CD14-positive monocyte (primary cell): ENCODE measurements around the gene BRAF. TPM values are rescaled to one million over a fixed set of nuclear protein-coding genes. Genes with fewer than 3 reads are reported as not detected.

ENCODE experiments used
- DNase-seq, 3 donors: peaks; one replicate each; pipeline ENCODE4 v3.0.0-alpha.2; 2011 to 2022
- H2AFZ ChIP-seq: 2 replicates; pipeline ENCODE4 v1.6.0; 2012; ENCODE audit warnings: mild to moderate bottlenecking, low read depth, low read length, inconsistent platforms; ENCODE audit not compliant: insufficient read depth, poor library complexity, severe bottlenecking
- H3K27ac ChIP-seq, 2 donors: 1 replicate in 1 of 2; 2 replicates in 1 of 2; pipeline ENCODE4 v1.5.1; 2012 to 2013; ENCODE audit warnings: low read length in 2 of 2, control low read depth in 1 of 2, inconsistent platforms in 1 of 2, low read depth in 1 of 2, mild to moderate bottlenecking in 1 of 2
- H3K27me3 ChIP-seq, 2 donors: one replicate each; pipeline versions ENCODE4 v1.6.0 to v1.6.1; 2011 to 2013; ENCODE audit warnings: low read length in 2 of 2; ENCODE audit not compliant: control insufficient read depth in 2 of 2, insufficient read depth in 2 of 2
- H3K36me3 ChIP-seq, 2 donors: replicated peaks in 1 of 2; 1 replicate in 1 of 2; 2 replicates in 1 of 2; pipeline versions ENCODE4 v1.5.1 to v1.6.1; 2012 to 2013; ENCODE audit warnings: low read length in 2 of 2, control low read depth in 1 of 2, inconsistent platforms in 1 of 2, mild to moderate bottlenecking in 1 of 2; ENCODE audit not compliant: insufficient read depth in 2 of 2, control insufficient read depth in 1 of 2
- H3K4me1 ChIP-seq, 2 donors: 1 replicate in 1 of 2; 2 replicates in 1 of 2; pipeline versions ENCODE4 v1.5.1 to v1.6.1; 2012 to 2013; ENCODE audit warnings: low read length in 2 of 2, control low read depth in 1 of 2, inconsistent platforms in 1 of 2, mild to moderate bottlenecking in 1 of 2, moderate library complexity in 1 of 2; ENCODE audit not compliant: insufficient read depth in 2 of 2, control insufficient read depth in 1 of 2
- H3K4me2 ChIP-seq: replicated peaks from 2 replicates; pipeline ENCODE3; 2012; ENCODE audit warnings: low read length, moderate library complexity, mild to moderate bottlenecking; ENCODE audit not compliant: poor library complexity, severe bottlenecking; ENCODE audit errors: extremely low read depth
- H3K4me3 ChIP-seq, 3 experiments: fragments of 200-600 bp in 1 of 3; sonication (generic) in 1 of 3; replicated peaks in 1 of 3; 1 replicate in 2 of 3; 2 replicates in 1 of 3; pipeline ENCODE4 v1.5.1; 2011 to 2013; ENCODE audit warnings: low read length in 3 of 3, mild to moderate bottlenecking in 3 of 3, control low read depth in 2 of 3, low read depth in 2 of 3, inconsistent platforms in 1 of 3, moderate library complexity in 1 of 3
- H3K79me2 ChIP-seq: 2 replicates; pipeline ENCODE4 v1.6.0; 2012; ENCODE audit warnings: mild to moderate bottlenecking, control low read depth, inconsistent platforms, low read length, moderate library complexity; ENCODE audit not compliant: insufficient read depth
- H3K9ac ChIP-seq: 2 replicates; pipeline ENCODE4 v1.6.0; 2017; ENCODE audit warnings: low read length, mild to moderate bottlenecking; ENCODE audit not compliant: insufficient read depth, poor library complexity, severe bottlenecking
- H3K9me3 ChIP-seq, 2 donors: replicated peaks in 1 of 2; 1 replicate in 1 of 2; 2 replicates in 1 of 2; pipeline versions ENCODE4 v1.5.1 to v1.6.1; 2012 to 2013; ENCODE audit warnings: low read length in 2 of 2, control low read depth in 1 of 2; ENCODE audit not compliant: control insufficient read depth in 1 of 2, insufficient read depth in 1 of 2
- H4K20me1 ChIP-seq: 2 replicates; pipeline ENCODE4 v1.6.0; 2012; ENCODE audit warnings: mild to moderate bottlenecking, low read length, control low read depth, moderate library complexity; ENCODE audit not compliant: insufficient read depth
- H3K27ac Mint-ChIP-seq, 7 donors: one replicate each; pipeline ENCODE4 v1.8.0; 2020; ENCODE audit warnings: mild to moderate bottlenecking in 7 of 7, mixed read lengths in 7 of 7, moderate library complexity in 6 of 7, inconsistent platforms in 2 of 7
- H3K27me3 Mint-ChIP-seq, 3 donors: one replicate each; pipeline ENCODE4 v1.8.0; 2021 to 2022; ENCODE audit warnings: low read depth in 3 of 3, mild to moderate bottlenecking in 3 of 3, mixed read lengths in 3 of 3, moderate library complexity in 3 of 3, inconsistent platforms in 1 of 3
- H3K36me3 Mint-ChIP-seq, 2 donors: one replicate each; pipeline ENCODE4 v1.8.0; 2020; ENCODE audit warnings: mixed read lengths in 2 of 2, inconsistent platforms in 1 of 2, mild to moderate bottlenecking in 1 of 2
- H3K4me1 Mint-ChIP-seq: one replicate; pipeline ENCODE4 v1.8.0; 2020; ENCODE audit warnings: mild to moderate bottlenecking, mixed read lengths
- H3K4me3 Mint-ChIP-seq, 2 donors: one replicate each; pipeline ENCODE4 v1.8.0; 2020; ENCODE audit warnings: mild to moderate bottlenecking in 2 of 2, mixed read lengths in 2 of 2, moderate library complexity in 1 of 2
- H3K9me3 Mint-ChIP-seq, 7 donors: one replicate each; pipeline ENCODE4 v1.8.0; 2020 to 2022; ENCODE audit warnings: mixed read lengths in 7 of 7, mild to moderate bottlenecking in 6 of 7, moderate library complexity in 6 of 7, inconsistent platforms in 2 of 7
- CTCF ChIP-seq: fragments of 200-600 bp; IDR thresholded peaks from one replicate; pipeline ENCODE4 v1.8.0; 2022; ENCODE audit warnings: antibody characterized with exemption, mild to moderate bottlenecking
- WGBS: methylation state at CpG from one replicate; pipeline ENCODE4 v1.1.5; 2013; ENCODE audit warnings: missing lambda C conversion rate; ENCODE audit not compliant: insufficient coverage; 5-methylcytosine and 5-hydroxymethylcytosine counted together
- intact Hi-C, 2 donors: fragments of 100-400 bp; cut with micrococcal nuclease; formaldehyde crosslinking; loops; one replicate each; pipeline versions ENCODE4 v1.15.0 to v1.15.1; 2023
- polyA plus RNA-seq, 3 donors: library from polyadenylated mRNA; depleted of rRNA in 1 of 3; unstranded in 2 of 3; stranded (reverse) in 1 of 3; fragments of 300-500 nt in 2 of 3; fragments of >200 nt in 1 of 3; fragmentation: Illumina TruSeq in 2 of 3; gene quantifications; 1 replicate in 2 of 3; 2 replicates in 1 of 3; pipeline ENCODE4 v1.2.3, GENCODE V29; 2012 to 2021

The BRAF gene
- polyA plus RNA-seq, 3 donors: 3.8 to 10.0 (median 5.6) TPM

- Mint-ChIP-seq H3K27me3 (no peaks in the 10 kb centered on the region), H3K4me1 (peaks cover 12% of the 10 kb centered on the region), H3K27ac (peak overlapping the region in 2 of 7 donors; percentile 23 to 52), H3K9me3 (peaks cover 0 to 2% (median 0%) of the 10 kb centered on the region in 7 donors), H3K36me3 (peaks cover 66 to 87% of the 10 kb centered on the region in 2 donors), H3K4me3 (no peak overlapping the region)
- H3K27ac ChIP-seq: no peak overlapping the region
- DNase-seq: no peak
- H3K4me1 ChIP-seq: peaks cover 10% of the 10 kb centered on the region in 2 donors
- 99% methylated on average over 6 of the region's 7 CpGs for WGBS
- no peaks in the 10 kb centered on the region for H3K9me3 ChIP-seq
- H3K4me3 ChIP-seq: no peak overlapping the region
- TF ChIP-seq CTCF: no peak
- intact Hi-C loops: no loop called here
- H3K79me2 ChIP-seq: no peaks in the 10 kb centered on the region
- H4K20me1 ChIP-seq: no peaks in the 10 kb centered on the region
- no peak overlapping the region for H2AFZ ChIP-seq
- peaks cover 49 to 83% of the 10 kb centered on the region in 2 donors for H3K36me3 ChIP-seq
- no peak overlapping the region for H3K4me2 ChIP-seq
- no peaks in the 10 kb centered on the region for H3K27me3 ChIP-seq
- H3K9ac ChIP-seq: no peak overlapping the region
Measured at GRCh38 chr7:140680886-140681285, 243.8 kb downstream of the BRAF start.

- Mint-ChIP-seq H3K36me3 (peaks cover 55 to 71% of the 10 kb centered on the region in 2 donors), H3K27me3 (no peaks in the 10 kb centered on the region), H3K4me1 (peaks cover 29% of the 10 kb centered on the region), H3K9me3 (no peaks in the 10 kb centered on the region), H3K4me3 (no peak overlapping the region), H3K27ac (peak overlapping the region in 1 of 7 donors; percentile 50)
- Histone ChIP-seq H3K4me2 (no peak overlapping the region), H3K4me1 (peaks cover 26 to 27% of the 10 kb centered on the region in 2 donors), H3K27me3 (no peaks in the 10 kb centered on the region), H2AFZ (no peak overlapping the region), H3K27ac (no peak overlapping the region), H3K36me3 (peaks cover 44 to 68% of the 10 kb centered on the region in 2 donors), H4K20me1 (no peaks in the 10 kb centered on the region), H3K79me2 (peaks cover 3% of the 10 kb centered on the region), H3K4me3 (no peak overlapping the region), H3K9ac (no peak overlapping the region), H3K9me3 (no peaks in the 10 kb centered on the region)
- 85% methylated on average over 4 of the region's 9 CpGs for WGBS
- intact Hi-C loops: no loop called here
- TF ChIP-seq CTCF: no peak
- DNase-seq: no peak
Measured at GRCh38 chr7:140679186-140679585, 245.5 kb downstream of the BRAF start.
